Fibroblast of the conjunctiva (primary cell): ENCODE data around the gene LY86.
A peak's percentile ranks its signal among the peaks of the same experiment; 100 is the strongest.
"Not testable (repeated sequence)": the region's sequence is repeated elsewhere in the genome, so short reads cannot be mapped to it uniquely, and the experiment has no call there.

Experiments
- DNase-seq: peaks from one replicate; pipeline ENCODE4 v3.0.0-alpha.2; 2010; ENCODE audit warnings: low read depth

The LY86 gene

GRCh38 chr6:6596529-6597328 is 8.2 kb downstream of the LY86 start:
- no peak for DNase-seq

- no peak for DNase-seq
Measured at GRCh38 chr6:6597682-6598081, 9.2 kb downstream of the LY86 start.

GRCh38 chr6:6599468-6599873 is 11.0 kb downstream of the LY86 start:
- no peak for DNase-seq

- DNase-seq, result no peak
Measured at GRCh38 chr6:6600875-6601274, 12.4 kb downstream of the LY86 start.

GRCh38 chr6:6602262-6602661 is 13.7 kb downstream of the LY86 start:
- no peak for DNase-seq

GRCh38 chr6:6603317-6603716 is 14.8 kb downstream of the LY86 start:
- no peak for DNase-seq

GRCh38 chr6:6604015-6604414 is 15.5 kb downstream of the LY86 start:
- DNase-seq, result no peak

GRCh38 chr6:6604566-6604965 is 16.0 kb downstream of the LY86 start:
- DNase-seq, result no peak

- no peak for DNase-seq
Measured at GRCh38 chr6:6605873-6606272, 17.4 kb downstream of the LY86 start.

- DNase-seq, result not testable (repeated sequence)
Measured at GRCh38 chr6:6606391-6607030, 18.0 kb downstream of the LY86 start.

GRCh38 chr6:6609450-6609849 is 20.9 kb downstream of the LY86 start:
- DNase-seq, result no peak

GRCh38 chr6:6610031-6610591 is 21.6 kb downstream of the LY86 start:
- DNase-seq, result no peak

GRCh38 chr6:6611486-6611885 is 23.0 kb downstream of the LY86 start:
- no peak for DNase-seq

GRCh38 chr6:6612308-6612707 is 23.8 kb downstream of the LY86 start:
- DNase-seq, result no peak

GRCh38 chr6:6613103-6613718 is 24.7 kb downstream of the LY86 start:
- DNase-seq, result not testable (repeated sequence)

GRCh38 chr6:6614096-6614982 is 25.8 kb downstream of the LY86 start:
- DNase-seq, result no peak

GRCh38 chr6:6614983-6615349 is 26.4 kb downstream of the LY86 start:
- no peak for DNase-seq

GRCh38 chr6:6616656-6617055 is 28.1 kb downstream of the LY86 start:
- no peak for DNase-seq

GRCh38 chr6:6619021-6619794 is 30.7 kb downstream of the LY86 start:
- no peak for DNase-seq

GRCh38 chr6:6620766-6621425 is 32.4 kb downstream of the LY86 start:
- no peak for DNase-seq

- DNase-seq, result peak; percentile 0
Measured at GRCh38 chr6:6622501-6622900, 34.0 kb downstream of the LY86 start.
